MCF 10A (cell line): ENCODE measurements around the gene PAFAH1B2. TPM values are rescaled to one million over a fixed set of nuclear protein-coding genes. Genes with fewer than 3 reads are reported as not detected.

ENCODE experiments used
- BruUV-seq: library from RNA; stranded (reverse); fragments of 400-500 nt; replicated peaks from 2 replicates; lab custom pipeline; 2021; lab: Mats Ljungman, UMichigan
- CTCF ChIA-PET: fragments of 300-600 bp; sonication (Branson Sonifier 250); formaldehyde crosslinking; extraction: SDS; loops from one replicate; lab custom pipeline; 2021; ENCODE audit warnings: antibody characterized with exemption, inconsistent platforms; lab: Yijun Ruan, JAX
- POLR2A ChIA-PET: fragments of 300-600, 350-650 bp; sonication (Branson Sonifier 250); formaldehyde crosslinking; extraction: SDS; loops from one replicate; lab custom pipeline; 2020; ENCODE audit warnings: antibody characterized with exemption, inconsistent platforms; lab: Yijun Ruan, JAX
- DNase-seq: peaks from one replicate; pipeline ENCODE4 v3.0.0-alpha.2; 2018; ENCODE audit not compliant: unreplicated experiment
- H3K27ac Mint-ChIP-seq: one replicate; pipeline ENCODE4 v1.8.0; 2022; ENCODE audit warnings: mild to moderate bottlenecking, low read depth, mixed read lengths; ENCODE audit not compliant: unreplicated experiment
- H3K27me3 Mint-ChIP-seq: one replicate; pipeline ENCODE4 v1.8.0; 2022; ENCODE audit warnings: mixed read lengths; ENCODE audit not compliant: insufficient read depth, unreplicated experiment
- H3K36me3 Mint-ChIP-seq: one replicate; pipeline ENCODE4 v1.8.0; 2022; ENCODE audit warnings: mild to moderate bottlenecking, moderate library complexity, mixed read lengths; ENCODE audit not compliant: insufficient read depth, unreplicated experiment
- H3K4me1 Mint-ChIP-seq: one replicate; pipeline ENCODE4 v1.8.0; 2022; ENCODE audit warnings: mixed read lengths; ENCODE audit not compliant: insufficient read depth, unreplicated experiment
- H3K4me3 Mint-ChIP-seq: one replicate; pipeline ENCODE4 v1.8.0; 2022; ENCODE audit warnings: mild to moderate bottlenecking, moderate library complexity, mixed read lengths; ENCODE audit not compliant: unreplicated experiment
- H3K9me3 Mint-ChIP-seq: one replicate; pipeline ENCODE4 v1.8.0; 2022; ENCODE audit warnings: mixed read lengths; ENCODE audit not compliant: unreplicated experiment
- CTCF ChIP-seq: fragments of 200-600 bp; IDR thresholded peaks from one replicate; pipeline ENCODE4 v1.8.0; 2022; ENCODE audit warnings: antibody characterized with exemption, mild to moderate bottlenecking; ENCODE audit not compliant: unreplicated experiment
- intact Hi-C: fragments of 100-400 bp; cut with micrococcal nuclease; formaldehyde crosslinking; loops from 2 replicates; pipeline ENCODE4 v1.14.1; 2022
- total RNA-seq: library from RNA; stranded (reverse); gene quantifications from 2 replicates; pipeline ENCODE4 v1.2.3, GENCODE V29; 2022

Gene PAFAH1B2
- total RNA-seq, 1 experiment from 2014 or later, result 146 TPM

GRCh38 chr11:117179048-117179999 is 35.2 kb downstream of the PAFAH1B2 start:
- Mint-ChIP-seq H3K9me3 (no peaks in the 10 kb centered on the region), H3K27ac (peak overlapping the region; percentile 87), H3K4me1 (peaks cover 11% of the 10 kb centered on the region), H3K36me3 (peaks cover 7% of the 10 kb centered on the region), H3K27me3 (no peaks in the 10 kb centered on the region), H3K4me3 (peak overlapping the region; percentile 90)
- intact Hi-C loops, result no loop called here
- CTCF ChIA-PET, result interaction anchor here (0.6 to 4.7 kb wide), 7 partner anchors 32 to 388 kb away, joined by 3 to 34 read pairs (median 4); partner anchors contain the start of genes APOA5 and PAFAH1B2
- DNase-seq, result no peak
- POLR2A ChIA-PET, result interaction anchor here (0.5 to 4.2 kb wide), 18 partner anchors 9 to 1002 kb away, joined by 3 to 83 read pairs (median 6); partner anchors contain the start of genes BUD13, CEP164, PAFAH1B2 and PCSK7
- BruUV-seq, result TSS peak; percentile 26
- TF ChIP-seq CTCF, result no peak

- TF ChIP-seq CTCF, result no peak
- intact Hi-C loops, result no loop called here
- Mint-ChIP-seq H3K9me3 (no peaks in the 10 kb centered on the region), H3K36me3 (peaks cover 7% of the 10 kb centered on the region), H3K4me3 (peak overlapping the region; percentile 90), H3K4me1 (peaks cover 11% of the 10 kb centered on the region), H3K27me3 (no peaks in the 10 kb centered on the region), H3K27ac (peak overlapping the region; percentile 87)
- BruUV-seq, result no TSS peak
- ChIA-PET CTCF (interaction anchor here (0.6 to 4.7 kb wide), 10 partner anchors 10 to 640 kb away, joined by 3 to 34 read pairs (median 3); partner anchors contain the start of genes APOA5 and PAFAH1B2), POLR2A (interaction anchor here (0.5 to 4.2 kb wide), 14 partner anchors 9 to 1002 kb away, joined by 3 to 83 read pairs (median 6); partner anchors contain the start of genes BUD13, PAFAH1B2, PCSK7 and RNF214)
- no peak for DNase-seq
Observed at GRCh38 chr11:117180020-117180419, 35.9 kb downstream of the PAFAH1B2 start.

- no TSS peak for BruUV-seq
- TF ChIP-seq CTCF, result peak; percentile 35
- Mint-ChIP-seq H3K4me3 (no peak overlapping the region), H3K9me3 (no peaks in the 10 kb centered on the region), H3K27ac (no peak overlapping the region), H3K4me1 (peaks cover 11% of the 10 kb centered on the region), H3K27me3 (no peaks in the 10 kb centered on the region), H3K36me3 (peaks cover 8% of the 10 kb centered on the region)
- DNase-seq, result peak; percentile 77
- POLR2A ChIA-PET, result interaction anchor here (0.9 to 4.2 kb wide), 6 partner anchors 11 to 82 kb away, joined by 3 to 83 read pairs (median 14); partner anchors contain the start of genes PAFAH1B2, PCSK7, RNF214 and SIK3
- CTCF ChIA-PET, result interaction anchor here (0.7 to 4.7 kb wide), 7 partner anchors 11 to 49 kb away, joined by 3 to 34 read pairs (median 4); no protein-coding TSS in a partner anchor
- intact Hi-C loops, result no loop called here
Observed at GRCh38 chr11:117180661-117181585, 36.8 kb downstream of the PAFAH1B2 start.
